Testis (tissue), 3 donors: ENCODE data around the gene CLCN6. TPM values are rescaled to one million over a fixed set of nuclear protein-coding genes. Genes with fewer than 3 reads are reported as not detected.

ENCODE experiments used
- DNase-seq: peaks from one replicate; pipeline ENCODE4 v3.0.0-alpha.2; 2019
- H3K27ac ChIP-seq, 2 donors: fragments of 200-600 bp; sonication (generic); one replicate each; pipeline ENCODE4 v1.5.1; 2019
- H3K27me3 ChIP-seq: fragments of 200-600 bp; sonication (generic); one replicate; pipeline ENCODE4 v1.5.1; 2019
- H3K36me3 ChIP-seq: fragments of 200-600 bp; sonication (generic); one replicate; pipeline ENCODE4 v1.5.1; 2017; ENCODE audit warnings: low read depth; ENCODE audit errors: missing control alignments
- H3K4me1 ChIP-seq: fragments of 200-600 bp; sonication (generic); one replicate; pipeline ENCODE4 v1.5.1; 2019
- H3K4me3 ChIP-seq, 2 donors: fragments of 200-600 bp; sonication (generic); one replicate each; pipeline ENCODE4 v1.5.1; 2017 to 2019
- H3K9me3 ChIP-seq: fragments of 200-600 bp; sonication (generic); one replicate; pipeline ENCODE4 v1.5.1; 2017
- CTCF ChIP-seq, 3 experiments: fragments of 450-650 bp in 2 of 3; fragments of 200-600 bp in 1 of 3; sonication (generic) in 1 of 3; IDR thresholded peaks; one replicate each; pipeline ENCODE4 v1.5.1; 2016 to 2019; ENCODE audit warnings: antibody characterized with exemption in 3 of 3, mild to moderate bottlenecking in 2 of 3, moderate library complexity in 1 of 3
- POLR2A ChIP-seq: fragments of 450-650 bp; IDR thresholded peaks from one replicate; pipeline ENCODE4 v1.6.1; 2017; ENCODE audit warnings: antibody characterized with exemption, mild to moderate bottlenecking, moderate library complexity
- WGBS, 2 donors: methylation state at CpG; one replicate each; pipeline ENCODE4 v1.1.5; 2018; 5-methylcytosine and 5-hydroxymethylcytosine counted together
- intact Hi-C: fragments of 100-400 bp; cut with DNase I; formaldehyde crosslinking; loops from one replicate; pipeline ENCODE4 v1.15.1; 2023; ENCODE audit warnings: low total_unique reads
- polyA plus RNA-seq: library from polyadenylated mRNA; stranded (reverse); fragments of 350-450 nt; fragmentation: Illumina TruSeq; extraction: RNeasy Lipid Tissue Mini Kit (QIAGEN cat#74804); gene quantifications from one replicate; pipeline ENCODE4 v1.2.3, GENCODE V29; 2014; ENCODE audit warnings: low read depth, low replicate concordance; ENCODE audit not compliant: insufficient read depth
- total RNA-seq, 2 donors: library from RNA; depleted of rRNA; stranded (reverse); fragments of >200 nt; gene quantifications; one replicate each; pipeline ENCODE4 v1.2.3, GENCODE V29; 2016

The CLCN6 gene
- total and polyA plus RNA-seq, 3 donors from 2014 or later, result 47.9 to 91.7 (median 57.1) TPM

- intact Hi-C loops, result no loop called here
- no peak overlapping the region for H3K4me3 ChIP-seq
- TF ChIP-seq CTCF (IDR thresholded peaks at IDR 0.05) (no peak), POLR2A (no peak)
- WGBS, 2 donors, result 40 to 60% methylated on average over 6 of the region's 6 CpGs
- H3K9me3 ChIP-seq, result no peaks in the 10 kb centered on the region
- no peaks in the 10 kb centered on the region for H3K27me3 ChIP-seq
- peaks cover 22% of the 10 kb centered on the region for H3K4me1 ChIP-seq
- no peaks in the 10 kb centered on the region for H3K36me3 ChIP-seq
- DNase-seq, result peak; percentile 85
- peak overlapping the region; percentile 49 to 71 for H3K27ac ChIP-seq
Measured at GRCh38 chr1:11797525-11798216, 8.3 kb upstream of the CLCN6 start.

GRCh38 chr1:11799099-11799498, 6.9 kb upstream of the CLCN6 start:
- peaks cover 29% of the 10 kb centered on the region for H3K4me1 ChIP-seq
- intact Hi-C loops, result no loop called here
- no peak for DNase-seq
- no peak overlapping the region for H3K4me3 ChIP-seq
- H3K27me3 ChIP-seq, result no peaks in the 10 kb centered on the region
- H3K9me3 ChIP-seq, result no peaks in the 10 kb centered on the region
- H3K27ac ChIP-seq, result peak overlapping the region in 1 of 2 donors; percentile 71
- 97 to 98% methylated on average over 5 of the region's 5 CpGs for WGBS, 2 donors
- no peaks in the 10 kb centered on the region for H3K36me3 ChIP-seq
- TF ChIP-seq POLR2A (no peak), CTCF (IDR thresholded peaks at IDR 0.05) (no peak)

- Histone ChIP-seq H3K27ac (no peak overlapping the region), H3K9me3 (no peaks in the 10 kb centered on the region), H3K4me1 (peaks cover 34% of the 10 kb centered on the region), H3K27me3 (no peaks in the 10 kb centered on the region), H3K4me3 (no peak overlapping the region), H3K36me3 (no peaks in the 10 kb centered on the region)
- intact Hi-C loops, result loop anchor here (10.0 kb wide), 1 partner anchor 65 kb away; the partner anchor contains the start of gene AGTRAP
- no peak for TF ChIP-seq POLR2A
- no peak for TF ChIP-seq CTCF (IDR thresholded peaks at IDR 0.05)
- DNase-seq, result no peak
- WGBS, 2 donors, result 94 to 97% methylated on average over 9 of the region's 9 CpGs
Measured at GRCh38 chr1:11799896-11800295, 6.1 kb upstream of the CLCN6 start.

DNA sequence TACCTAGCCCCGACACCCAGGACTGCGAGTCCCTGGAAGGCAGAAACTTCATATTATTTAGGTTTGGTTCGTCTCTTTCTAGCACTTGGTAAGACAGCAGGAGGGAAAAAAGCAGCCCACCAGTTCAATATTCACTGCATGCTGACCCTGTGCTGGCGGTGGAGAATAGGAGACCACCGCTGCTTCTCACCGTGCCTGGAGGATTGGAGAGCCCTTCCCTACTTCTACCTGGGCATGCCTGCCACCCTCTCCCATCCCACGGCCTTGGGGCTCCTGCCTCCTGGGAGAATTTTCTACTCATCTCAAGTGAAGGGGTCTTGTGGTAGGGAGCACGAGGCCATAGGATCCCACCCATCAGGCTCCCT, 5.6 kb upstream of the CLCN6 start:
- no peak overlapping the region for H3K4me3 ChIP-seq
- no peak for DNase-seq
- H3K36me3 ChIP-seq, result no peaks in the 10 kb centered on the region
- intact Hi-C loops, result loop anchor here (10.0 kb wide), 1 partner anchor 66 kb away; the partner anchor contains the start of gene AGTRAP
- no peak for TF ChIP-seq CTCF (IDR thresholded peaks at IDR 0.05)
- no peak for TF ChIP-seq POLR2A
- no peaks in the 10 kb centered on the region for H3K27me3 ChIP-seq
- 80 to 92% methylated on average over 8 of the region's 8 CpGs for WGBS, 2 donors
- peaks cover 34% of the 10 kb centered on the region for H3K4me1 ChIP-seq
- no peaks in the 10 kb centered on the region for H3K9me3 ChIP-seq
- H3K27ac ChIP-seq, result no peak overlapping the region
